GM18517 (cell line): Measurements from ENCODE around the gene SMC6.

Source experiments
- ATAC-seq: cut with Tn5 transposase; IDR thresholded peaks from one replicate; pipeline ENCODE4 v1.9.1; 2021; ENCODE audit warnings: mild to moderate bottlenecking, moderate library complexity; ENCODE audit not compliant: unreplicated experiment

SMC6 gene

GRCh38 chr2:17768894-17769293, 15.3 kb upstream of the SMC6 start:
- no peak for ATAC-seq

GRCh38 chr2:17765398-17765797, 11.8 kb upstream of the SMC6 start:
- no peak for ATAC-seq

DNA sequence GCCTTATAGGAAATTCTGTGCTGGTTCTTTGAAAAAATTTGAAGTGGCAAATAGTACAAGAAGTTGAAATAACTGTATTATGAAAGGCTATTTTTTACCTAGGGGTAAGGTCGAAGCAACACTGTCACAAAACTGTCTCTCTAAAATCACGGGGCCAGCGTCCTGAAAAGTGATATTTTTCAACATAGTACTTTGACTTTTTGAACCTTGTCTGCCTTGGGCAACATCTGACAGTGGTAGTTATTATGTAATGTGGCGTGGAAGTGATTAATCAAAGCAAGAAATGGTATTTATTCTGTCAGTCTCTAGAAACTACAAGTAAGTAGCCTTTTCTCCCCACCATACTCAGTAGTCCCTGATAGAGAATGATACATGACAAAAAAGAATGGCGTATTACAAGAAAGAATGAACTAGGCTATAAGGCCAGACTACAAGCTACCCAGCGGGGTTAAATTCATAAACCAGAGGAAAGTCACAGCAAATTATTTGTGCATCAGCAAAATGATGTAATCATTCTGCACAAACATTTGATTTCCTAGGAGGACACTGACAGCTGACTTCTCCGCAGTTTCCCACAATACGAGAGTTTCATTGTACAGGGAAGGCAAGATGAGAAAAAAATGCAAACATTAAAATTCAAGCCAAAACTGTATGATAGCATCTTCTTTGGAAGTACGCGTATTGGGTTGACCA, 10.2 kb upstream of the SMC6 start:
- ATAC-seq: no peak

DNA sequence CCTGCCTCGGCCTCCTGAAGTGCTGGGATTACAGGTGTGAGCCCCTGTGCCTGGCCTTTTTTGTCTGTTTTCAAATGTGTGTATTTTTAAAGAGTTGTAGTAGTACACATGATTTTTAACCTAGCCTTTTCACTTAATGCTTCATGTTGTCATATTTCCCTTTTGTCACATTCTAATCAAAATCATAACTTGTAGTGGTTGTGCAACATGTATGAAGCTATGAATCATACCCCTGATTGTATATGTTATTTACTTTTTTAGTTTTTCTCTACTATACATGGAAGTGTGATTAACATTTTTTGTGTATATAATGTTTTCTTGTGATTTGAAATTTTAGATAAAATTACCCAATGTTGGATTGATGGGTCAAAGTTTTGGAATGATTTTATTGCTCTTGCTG, 8.8 kb upstream of the SMC6 start:
- no peak for ATAC-seq

GRCh38 chr2:17759805-17760204, 6.2 kb upstream of the SMC6 start:
- no peak for ATAC-seq

GRCh38 chr2:17758118-17758517, 4.5 kb upstream of the SMC6 start:
- no peak for ATAC-seq

DNA sequence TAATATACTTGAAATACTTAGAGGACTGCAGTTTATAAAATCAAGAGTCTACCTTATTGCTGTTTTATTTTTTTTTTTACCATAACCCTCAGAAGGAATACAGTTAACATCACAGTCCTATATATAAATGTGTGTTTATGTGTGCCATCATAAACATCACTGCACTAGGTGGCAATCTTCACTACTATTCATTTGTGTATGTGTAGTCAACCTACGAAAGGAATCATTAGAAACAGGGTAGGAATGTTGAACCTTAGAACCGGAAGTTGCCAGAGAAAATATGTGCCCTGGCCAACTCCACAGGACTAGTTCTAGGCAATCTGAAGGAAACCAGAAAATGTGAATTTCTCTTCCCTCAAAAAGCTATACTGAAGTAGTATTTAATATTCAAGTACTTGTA, 3.7 kb upstream of the SMC6 start:
- no peak for ATAC-seq

- ATAC-seq: no peak
Observed at GRCh38 chr2:17756668-17757067, 3.1 kb upstream of the SMC6 start.

DNA sequence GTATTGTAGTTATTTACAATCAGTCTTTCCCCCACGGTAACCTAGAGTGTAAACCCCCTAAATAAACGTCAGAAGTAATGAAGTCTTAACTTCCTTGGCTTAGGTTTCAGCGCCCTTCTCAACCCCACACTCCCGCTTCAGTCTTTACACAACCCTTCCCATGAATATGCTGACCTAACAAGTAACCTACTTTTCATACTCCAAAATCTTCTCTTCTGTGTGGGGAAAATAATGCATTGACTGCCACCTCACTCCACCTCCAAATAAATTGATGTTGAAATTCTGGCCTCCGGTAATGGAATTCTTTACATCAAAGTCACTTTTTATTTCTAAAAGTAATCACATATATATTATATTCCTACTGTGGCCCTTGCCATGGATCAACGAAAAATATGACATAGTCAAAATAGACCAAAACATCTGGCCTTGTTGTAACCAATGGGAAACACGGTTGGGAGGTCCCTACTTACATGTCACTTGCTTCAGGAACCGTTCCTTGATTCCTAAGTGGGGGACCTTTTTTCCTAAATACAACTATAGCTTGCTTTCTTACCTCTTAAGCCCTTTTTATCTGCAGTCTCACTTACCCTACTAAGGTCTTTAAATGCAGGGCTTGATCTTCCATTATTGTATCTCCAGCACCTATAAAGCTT, 1.3 kb upstream of the SMC6 start:
- ATAC-seq: no peak

DNA sequence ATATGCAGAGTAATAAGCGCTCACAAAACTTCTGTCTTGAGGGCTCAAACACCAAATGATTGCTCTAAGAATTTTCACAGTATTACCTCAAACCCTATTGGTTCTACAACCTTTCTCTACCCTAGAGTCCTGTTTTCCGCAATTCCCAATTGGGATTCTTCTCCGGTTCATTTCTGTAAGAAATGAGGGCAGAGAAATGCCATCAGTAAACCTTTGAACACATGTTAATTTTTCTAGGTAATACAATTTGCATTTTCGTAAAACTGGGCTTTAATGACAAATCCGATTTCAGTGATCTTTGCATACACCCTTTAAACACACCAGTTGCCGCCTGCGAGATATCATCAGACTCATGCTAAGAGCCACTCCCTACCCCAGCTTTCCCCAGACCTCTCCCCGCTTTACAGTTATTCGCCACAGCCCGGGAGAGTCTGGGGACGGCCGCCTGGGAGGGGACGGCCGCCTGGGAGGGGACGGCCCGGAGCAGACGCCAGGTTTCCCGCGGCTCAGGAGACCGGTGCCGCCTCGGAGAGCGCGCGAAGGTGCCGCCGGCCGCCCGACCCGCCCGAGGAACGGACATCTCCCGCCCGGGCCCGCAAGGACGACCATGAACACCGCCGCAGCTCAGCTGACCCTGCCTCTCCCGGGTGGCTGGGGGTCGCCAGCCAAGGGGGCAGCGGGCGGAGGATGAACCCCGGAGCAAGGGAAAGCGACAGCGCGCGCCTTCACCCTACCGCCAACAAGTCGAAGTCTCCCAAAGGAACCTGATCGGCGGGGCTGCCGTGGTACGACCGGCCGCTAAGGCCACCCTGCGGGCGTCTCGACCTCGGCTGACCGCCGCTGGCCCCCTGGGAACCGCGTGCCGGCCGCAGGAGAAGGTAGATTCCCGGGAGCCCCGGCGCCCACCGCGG, 463 bp downstream of the SMC6 start:
- peak; percentile 39 for ATAC-seq

DNA sequence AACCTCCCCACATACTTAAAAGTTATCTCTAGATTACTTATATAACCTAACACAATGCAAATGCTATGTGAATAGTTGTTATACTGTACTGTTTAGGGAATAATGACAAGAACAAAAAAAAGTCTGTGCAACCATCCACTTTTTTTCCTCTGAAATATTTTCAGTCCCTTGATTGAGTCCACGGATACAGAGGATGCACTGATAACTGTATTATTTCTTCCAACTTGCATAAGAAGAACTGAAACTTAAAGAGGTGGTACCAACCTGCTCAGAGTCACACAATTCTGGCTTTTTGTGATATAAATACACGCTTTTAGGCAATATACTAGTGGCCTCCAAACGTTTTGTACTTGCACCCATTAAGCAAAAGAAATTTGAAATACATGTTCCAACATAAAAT, 1.4 kb downstream of the SMC6 start:
- peak; percentile 27 for ATAC-seq

- ATAC-seq: peak; percentile 40
Observed at GRCh38 chr2:17749753-17750438, 3.7 kb downstream of the SMC6 start.

- ATAC-seq: no peak
Observed at GRCh38 chr2:17748745-17749144, 4.9 kb downstream of the SMC6 start.

DNA sequence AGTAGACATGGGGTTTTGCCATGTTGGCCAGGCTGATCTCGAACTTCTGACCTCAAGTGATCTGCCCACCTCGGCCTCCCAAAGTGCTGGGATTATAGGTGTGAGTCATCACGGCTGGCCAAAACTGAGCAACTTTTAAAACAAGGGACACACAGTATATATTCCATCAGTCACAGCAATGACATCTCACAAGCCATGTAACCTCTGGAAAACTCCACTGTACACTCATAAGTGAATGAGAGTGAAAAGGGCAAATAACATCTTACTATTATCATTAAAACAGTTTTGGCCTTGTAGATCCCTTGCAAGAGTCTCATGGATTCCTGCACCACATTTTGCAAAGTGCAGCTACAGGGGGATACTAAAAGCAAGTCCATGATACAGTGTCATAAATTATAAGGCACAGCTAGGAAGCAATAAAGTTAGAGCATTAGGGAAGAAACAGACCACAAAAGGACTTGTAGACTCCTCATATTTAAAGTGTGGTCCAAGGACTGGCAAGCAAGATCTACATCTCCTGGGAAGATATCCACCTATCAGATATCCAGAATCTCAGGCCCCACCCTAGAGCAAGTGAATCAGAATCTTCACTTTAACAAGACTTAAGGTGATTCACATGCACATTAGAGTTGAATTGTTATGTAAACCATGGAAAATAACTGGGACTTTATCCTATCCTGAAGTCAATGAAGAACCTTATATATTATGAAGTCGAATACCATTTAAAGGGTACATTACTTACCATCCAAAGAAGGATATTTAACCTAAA, 5.7 kb downstream of the SMC6 start:
- ATAC-seq: no peak

DNA sequence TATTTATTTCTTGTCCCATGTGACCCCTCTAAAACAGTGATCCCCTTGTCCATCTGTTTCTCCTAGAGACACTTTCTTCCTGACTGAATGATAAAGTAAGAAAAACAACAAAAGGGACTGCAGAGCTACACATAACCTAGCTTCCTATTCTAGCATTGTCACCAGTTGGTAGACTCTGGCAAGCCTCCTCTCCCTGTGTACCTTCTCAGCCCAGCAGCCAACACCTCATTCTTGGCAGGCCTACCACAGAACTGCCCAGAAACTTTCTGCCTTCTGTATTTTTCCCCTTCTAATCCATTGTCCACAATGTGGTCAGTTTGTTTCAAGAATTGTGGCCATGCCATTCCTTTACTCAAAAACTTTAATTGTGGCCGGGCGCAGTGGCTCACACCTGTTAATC, 13.4 kb downstream of the SMC6 start:
- no peak for ATAC-seq

DNA sequence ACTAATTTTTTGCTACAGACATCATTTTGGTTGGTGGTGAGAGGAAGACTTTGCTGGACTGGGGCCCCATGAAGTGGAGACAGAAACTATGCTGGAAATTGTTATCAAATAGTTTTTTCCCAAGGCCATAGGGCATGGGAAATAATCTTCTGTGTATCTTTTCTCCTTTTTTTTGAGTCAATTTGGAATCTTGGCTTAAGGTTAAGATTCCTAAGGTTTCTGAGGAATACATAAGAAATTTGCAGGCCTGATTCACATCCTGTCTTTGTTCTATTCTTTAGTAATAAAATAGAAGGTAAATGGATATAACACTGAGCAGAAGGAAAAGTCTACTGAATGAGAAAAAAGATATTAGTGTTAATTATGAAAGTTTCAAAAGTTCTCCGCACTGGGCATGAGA, 16.6 kb downstream of the SMC6 start:
- ATAC-seq: no peak

DNA sequence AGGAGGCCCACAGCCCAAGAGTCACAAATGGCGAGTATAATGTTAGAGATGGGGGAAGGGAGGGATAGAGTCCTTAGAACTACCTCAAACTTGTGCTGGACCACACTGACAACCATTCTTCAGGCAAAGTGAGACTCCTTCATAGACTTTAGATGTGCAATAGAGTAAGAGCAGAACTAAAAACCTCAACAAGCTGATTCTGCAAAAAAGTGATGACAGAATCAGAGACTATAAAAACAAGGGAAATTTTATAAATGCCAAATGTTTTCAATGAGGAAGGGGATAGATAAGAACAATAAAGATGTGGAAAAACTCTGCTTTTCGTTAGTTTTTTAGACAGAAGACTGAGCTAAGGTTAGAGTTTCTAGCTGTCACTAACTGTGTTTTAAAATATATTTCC, 17.7 kb downstream of the SMC6 start:
- no peak for ATAC-seq

DNA sequence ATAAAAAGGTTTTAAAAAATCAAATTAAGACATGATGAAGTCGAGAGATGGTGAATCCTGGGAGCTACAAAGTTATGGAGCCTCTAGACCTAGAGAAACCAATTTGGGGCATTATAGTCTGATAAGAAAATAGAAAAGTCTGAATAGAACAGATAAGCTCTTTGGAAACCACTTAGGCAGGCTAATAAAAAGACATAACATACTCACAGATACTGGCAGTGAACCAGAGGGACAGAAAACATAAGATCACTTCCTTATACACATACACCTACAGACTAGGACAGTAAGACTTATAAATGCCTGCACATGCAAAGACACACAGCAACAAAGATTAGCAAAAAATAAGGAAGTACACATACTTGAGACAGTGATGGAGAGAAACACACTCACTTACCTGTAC, 20.0 kb downstream of the SMC6 start:
- no peak for ATAC-seq

DNA sequence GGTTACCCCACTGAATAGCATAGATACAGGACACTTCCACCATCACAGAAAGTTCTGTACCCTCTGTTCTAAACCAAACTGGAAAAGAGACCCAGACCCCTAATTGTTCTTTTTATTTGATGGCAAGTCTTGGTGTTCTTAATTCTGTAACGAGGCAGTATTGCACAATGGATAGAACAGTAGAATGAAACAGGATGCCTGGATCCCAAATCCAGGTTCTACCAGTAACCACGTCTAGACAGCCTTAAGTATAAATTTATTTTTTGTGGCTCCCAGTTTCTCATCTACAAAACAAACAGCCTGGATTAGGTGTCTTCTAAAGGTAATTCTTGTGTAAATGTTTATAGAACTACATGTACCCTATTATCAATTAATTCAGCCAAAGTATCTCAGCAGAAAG, 23.7 kb downstream of the SMC6 start:
- ATAC-seq: no peak

GRCh38 chr2:17728210-17728609, 25.4 kb downstream of the SMC6 start:
- no peak for ATAC-seq
